ENCODE data around the gene KRT6A. TPM values are rescaled to one million over a fixed set of nuclear protein-coding genes. Genes with fewer than 3 reads are reported as not detected.

KRT6A gene
- total and polyA plus RNA-seq, 2 of the 13 experiments (the other 11 are each of a cell fraction or from before 2014, with no cell fraction given) = 0.13 TPM; not detected in 1

- ChIA-PET CTCF (ENCODE audit: low intra/inter-chr PET ratio, low total read pairs) (no interaction called here), POLR2A (no interaction called here)
- H3K9ac ChIP-seq (ENCODE audit: insufficient read depth, low read depth, low read length) = no peak overlapping the region
- no peaks in the 10 kb centered on the region for H3K9me3 ChIP-seq (ENCODE audit: low read length)
- H3K27me3 ChIP-seq (ENCODE audit: control insufficient read depth in 1 of 2, insufficient read depth in 2 of 2, low read length in 2 of 2) = peaks cover 3 to 14% of the 10 kb centered on the region in 2 experiments; a peak in 4 of 5 replicates
- BruUV-seq (replicated peaks) = no TSS peak
- no peak overlapping the region for H2AFZ ChIP-seq (ENCODE audit: low read length)
- no peak overlapping the region for H3K27ac ChIP-seq (ENCODE audit: extremely low read length, insufficient read depth, low read length)
- H3K4me2 ChIP-seq (ENCODE audit: low read depth, low read length) = no peak overlapping the region
- TF ChIP-seq ZBTB38 (CRISPR knock-in tag; IDR thresholded peaks at IDR 0.05) (no peak), TSC22D2 (CRISPR knock-in tag; IDR thresholded peaks at IDR 0.05; ENCODE audit: borderline replicate concordance) (no peak), FOXK2 (IDR thresholded peaks at IDR 0.05) (no peak), MYNN (CRISPR knock-in tag; IDR thresholded peaks at IDR 0.05; ENCODE audit: low read depth) (no peak), PHF20 (CRISPR knock-in tag; IDR thresholded peaks at IDR 0.05) (no peak), PRMT3 (CRISPR knock-in tag; IDR thresholded peaks at IDR 0.05; ENCODE audit: borderline replicate concordance, low read depth) (no peak), MYC (CRISPR knock-in tag; IDR thresholded peaks at IDR 0.05; ENCODE audit: borderline replicate concordance) (no peak), ETS1 (CRISPR knock-in tag; IDR thresholded peaks at IDR 0.05) (no peak), GATAD2A (CRISPR knock-in tag; IDR thresholded peaks at IDR 0.05) (no peak), TEAD3 (CRISPR knock-in tag; optimal IDR thresholded peaks at IDR 0.05; ENCODE audit: borderline replicate concordance) (no peak), ZNF577 (CRISPR knock-in tag; IDR thresholded peaks at IDR 0.05; ENCODE audit: borderline replicate concordance, low read depth) (no peak), ATF5 (CRISPR knock-in tag; IDR thresholded peaks at IDR 0.05; ENCODE audit: low read depth) (no peak), ASH2L (IDR thresholded peaks at IDR 0.05; ENCODE audit: insufficient read length, low read depth, low read length) (no peak), ZNF576 (CRISPR knock-in tag; IDR thresholded peaks at IDR 0.05) (no peak), ZNF75D (CRISPR knock-in tag; IDR thresholded peaks at IDR 0.05; ENCODE audit: borderline replicate concordance) (no peak), ZNF597 (CRISPR knock-in tag; IDR thresholded peaks at IDR 0.05) (no peak)
- no peak for DNase-seq (ENCODE audit: low spot score)
- intact Hi-C loops (cut with micrococcal nuclease; ENCODE audit: unreplicated experiment) (no loop called here), in situ Hi-C loops (cut with HindIII; ENCODE audit: extremely low pct_ligation_motif_present, low pct_unique_long_range_greater_than_20kb) (loop anchor here (25.0 kb wide), 1 partner anchor 394 kb away; no protein-coding TSS in a partner anchor)
- 4% methylated on average over 2 of the region's 2 CpGs for WGBS (ENCODE audit: low lambda C conversion rate)
- H3K79me2 ChIP-seq (ENCODE audit: insufficient read depth, low read length) = no peaks in the 10 kb centered on the region
- H4K20me1 ChIP-seq (ENCODE audit: insufficient read depth, low read length) = no peaks in the 10 kb centered on the region
- no peaks in the 10 kb centered on the region for H3K36me3 ChIP-seq (replicated peaks in 1 of 2; ENCODE audit: control insufficient read depth in 1 of 2, insufficient read depth in 2 of 2, low read length in 2 of 2)
- H3K4me1 ChIP-seq (ENCODE audit: insufficient read depth, low read length) = no peaks in the 10 kb centered on the region
- FAIRE-seq = no peak
- no peak for ATAC-seq
- H3K4me3 ChIP-seq (replicated peaks in 1 of 3; ENCODE audit: insufficient read depth in 1 of 3, low read depth in 2 of 3, low read length in 3 of 3) = no peak overlapping the region
Measured at GRCh38 chr12:52530905-52531304, 37.8 kb upstream of the KRT6A start.
